GM21447 (cell line): Measurements from ENCODE around the gene AK5.

ENCODE experiments used
- ATAC-seq: cut with Tn5 transposase; IDR thresholded peaks from one replicate; pipeline ENCODE4 v1.9.1; 2021; ENCODE audit not compliant: unreplicated experiment

The AK5 gene

GRCh38 chr1:77350012-77350770 is 68.4 kb downstream of the AK5 start:
- no peak for ATAC-seq

DNA sequence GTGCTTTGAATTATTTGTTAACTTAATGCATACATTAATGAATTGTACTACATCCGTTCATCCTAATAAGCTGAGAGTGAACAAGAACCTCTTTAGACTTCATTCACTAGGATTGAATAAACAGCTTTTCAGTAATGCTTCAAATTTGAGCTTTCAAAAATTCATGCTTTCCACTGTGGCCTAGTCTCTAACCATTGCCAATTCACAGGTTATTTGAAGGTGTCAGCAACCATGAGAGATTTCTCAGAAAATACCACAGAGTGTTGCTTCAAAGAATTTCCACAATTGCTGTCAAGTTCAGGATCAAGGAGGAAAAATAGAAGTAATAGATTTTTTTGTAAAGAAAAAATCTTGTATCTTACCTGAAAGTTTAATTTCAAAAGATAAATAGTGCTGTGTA is 72.7 kb downstream of the AK5 start:
- ATAC-seq = no peak

DNA sequence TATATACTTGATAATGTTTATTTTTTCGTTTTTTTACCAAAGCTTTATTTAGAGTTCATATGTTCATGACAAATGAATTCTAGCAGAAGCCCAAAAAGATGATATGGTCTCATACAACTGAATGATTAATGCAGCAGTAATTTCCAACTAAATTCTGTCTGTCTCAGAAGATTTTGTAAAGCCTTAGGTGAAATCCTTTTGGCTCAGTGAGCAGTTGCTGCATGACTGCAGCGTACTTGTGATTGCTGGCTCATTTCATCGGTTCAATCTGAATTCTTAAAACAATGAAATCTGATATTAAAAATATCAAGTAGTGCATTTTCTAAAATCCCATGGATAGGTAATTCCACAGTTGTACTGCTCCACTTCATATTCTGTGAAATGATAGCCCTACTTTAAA is 73.2 kb downstream of the AK5 start:
- ATAC-seq = no peak

GRCh38 chr1:77356136-77356535 is 74.3 kb downstream of the AK5 start:
- ATAC-seq = no peak

GRCh38 chr1:77360256-77360655 is 78.4 kb downstream of the AK5 start:
- no peak for ATAC-seq

DNA sequence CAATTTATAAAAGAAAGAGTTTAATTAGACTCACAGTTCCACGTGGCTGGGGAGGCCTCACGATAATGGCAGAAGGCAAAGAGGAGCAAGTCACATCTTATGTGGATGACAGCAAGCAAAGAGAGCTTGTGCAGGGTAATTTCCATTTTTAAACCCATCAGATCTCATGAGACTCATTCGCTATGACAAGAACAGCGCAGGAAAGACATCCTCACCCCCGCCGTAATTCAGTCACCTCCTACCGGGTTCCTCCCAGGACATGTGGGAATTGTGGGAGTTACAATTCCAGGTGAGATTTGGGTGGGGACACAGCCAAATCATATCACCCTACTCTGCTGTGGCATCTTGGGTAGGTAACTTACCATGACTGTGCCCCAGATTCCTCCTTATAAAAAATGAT is 79.8 kb downstream of the AK5 start:
- ATAC-seq = no peak

DNA sequence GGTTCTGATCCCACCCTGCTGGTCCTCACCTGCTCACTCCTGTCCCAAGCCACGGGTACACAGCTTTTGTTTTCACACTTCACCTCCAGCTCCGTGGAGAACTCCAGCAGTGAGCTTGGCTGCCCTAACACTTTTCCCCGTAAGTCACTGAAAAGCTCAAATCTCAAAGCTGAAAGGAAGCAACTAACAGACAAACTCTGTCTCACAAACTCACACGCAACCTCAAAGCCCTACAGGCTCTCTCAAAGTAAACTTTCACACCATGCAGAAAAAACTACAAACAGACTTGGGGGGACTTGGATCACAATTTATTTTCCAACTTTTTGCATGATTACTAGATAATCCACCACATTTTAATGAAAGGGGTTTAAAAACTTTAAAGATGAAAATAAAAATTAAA is 88.3 kb downstream of the AK5 start:
- ATAC-seq = no peak

DNA sequence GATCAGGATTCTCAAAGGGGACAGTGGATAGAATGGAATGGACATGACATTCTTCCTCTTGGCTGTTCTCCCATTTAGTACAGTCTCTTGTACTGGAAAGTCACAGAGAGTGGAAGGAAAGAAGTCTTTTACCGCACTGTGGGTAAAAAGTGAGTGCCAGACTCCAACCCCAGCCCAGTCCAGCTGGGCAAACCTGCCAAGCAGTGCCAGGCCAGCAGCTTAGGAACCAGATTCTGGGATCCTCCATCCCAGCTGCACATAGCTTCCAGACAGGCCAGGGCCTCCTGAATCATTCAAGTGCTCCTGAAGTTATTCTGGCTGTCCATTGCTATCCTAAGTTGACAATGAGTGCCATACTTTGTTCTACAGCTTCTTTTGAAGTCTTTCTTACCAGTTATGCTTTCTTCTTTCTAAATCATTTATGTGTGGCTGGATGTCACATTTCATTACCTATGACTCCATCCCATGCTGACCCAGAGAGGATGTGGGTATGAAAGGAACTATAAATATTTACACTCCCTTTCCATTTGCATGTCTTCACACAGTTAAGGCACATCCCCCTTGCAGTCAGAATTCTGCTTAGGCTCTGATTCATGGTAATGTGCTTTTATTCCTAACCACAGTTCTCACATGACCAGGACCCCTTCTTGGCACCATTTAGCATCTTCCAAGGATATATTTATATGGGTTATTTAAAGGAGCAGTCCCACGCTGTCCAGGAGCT is 88.9 kb downstream of the AK5 start:
- no peak for ATAC-seq

DNA sequence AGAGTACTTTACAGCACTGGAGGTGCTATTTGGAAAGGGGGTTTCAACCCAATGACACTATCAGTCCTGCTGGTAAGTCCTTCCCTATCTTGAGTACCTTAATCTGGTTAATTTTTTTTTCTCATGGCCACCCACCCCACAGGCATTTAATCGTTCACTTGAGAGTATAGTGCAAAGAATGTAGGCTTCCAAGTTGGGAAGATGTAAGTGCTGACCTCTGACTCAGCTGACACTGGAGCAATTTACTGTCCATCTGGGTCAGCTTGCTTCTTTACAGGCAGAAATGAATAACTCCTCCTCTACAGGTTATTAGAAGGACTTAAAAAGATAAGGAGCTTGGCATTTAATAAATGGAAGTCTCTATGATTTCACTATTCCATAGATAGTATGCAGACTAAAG is 89.6 kb downstream of the AK5 start:
- ATAC-seq = no peak

GRCh38 chr1:77373702-77374101 is 91.9 kb downstream of the AK5 start:
- ATAC-seq = no peak

DNA sequence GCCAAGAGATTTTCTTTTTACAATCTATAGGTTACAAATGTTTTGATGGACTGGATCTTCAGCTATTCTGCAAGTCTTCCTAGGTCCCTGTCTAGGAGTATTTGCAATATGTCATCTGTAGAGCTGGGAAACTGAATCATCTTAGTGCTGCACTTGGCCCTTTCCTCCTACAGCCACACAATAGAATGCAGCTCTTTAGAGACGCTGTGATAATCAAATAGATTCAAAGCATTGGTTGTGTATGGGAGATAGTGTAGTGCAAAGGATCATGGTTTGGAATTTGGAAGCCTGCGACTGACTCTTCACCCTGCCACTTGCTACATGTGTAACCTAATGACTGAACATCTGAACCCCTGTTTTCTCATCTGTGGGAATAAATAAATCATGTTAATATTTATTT is 93.7 kb downstream of the AK5 start:
- no peak for ATAC-seq

DNA sequence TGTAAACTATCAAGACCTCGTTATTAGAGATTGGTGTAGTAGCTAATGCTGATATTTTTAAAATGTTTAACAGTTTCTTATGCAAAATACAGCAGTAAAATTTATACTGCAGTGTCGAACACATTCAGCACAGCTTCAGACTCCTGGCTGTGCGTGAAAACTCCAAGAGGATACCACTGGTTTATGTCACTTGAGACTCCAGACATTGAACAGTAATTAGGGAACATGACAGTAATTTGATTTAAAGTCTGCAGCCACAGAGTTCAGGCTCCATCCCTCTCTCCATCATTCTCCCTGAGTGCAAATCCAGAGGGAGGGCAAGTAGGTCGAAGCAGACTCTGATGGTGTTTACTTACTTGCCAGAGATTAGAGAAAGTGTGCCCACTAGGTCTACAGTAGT is 94.2 kb downstream of the AK5 start:
- no peak for ATAC-seq

GRCh38 chr1:77378723-77379535 is 97.1 kb downstream of the AK5 start:
- no peak for ATAC-seq

DNA sequence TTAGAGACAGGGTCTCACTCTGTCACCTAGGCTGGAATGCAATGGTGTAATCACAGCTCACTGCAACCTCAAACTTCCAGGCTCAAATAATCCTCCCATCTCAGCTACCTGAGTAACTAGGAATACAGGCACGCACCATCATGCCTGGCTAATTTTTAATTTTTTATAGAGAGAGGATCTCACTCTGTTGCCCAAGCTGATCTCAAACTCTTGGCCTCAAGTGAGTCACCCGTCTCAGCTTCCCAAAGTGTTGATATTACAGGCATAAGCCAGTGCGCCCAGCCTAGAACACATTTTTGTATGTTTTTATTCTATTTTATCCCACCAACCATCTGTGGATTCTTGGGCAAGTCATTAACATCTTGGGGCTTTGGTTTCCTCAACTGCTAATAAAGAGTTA is 100.5 kb downstream of the AK5 start:
- ATAC-seq = no peak

- ATAC-seq = no peak
Observed at GRCh38 chr1:77383236-77383635, 101.4 kb downstream of the AK5 start.

DNA sequence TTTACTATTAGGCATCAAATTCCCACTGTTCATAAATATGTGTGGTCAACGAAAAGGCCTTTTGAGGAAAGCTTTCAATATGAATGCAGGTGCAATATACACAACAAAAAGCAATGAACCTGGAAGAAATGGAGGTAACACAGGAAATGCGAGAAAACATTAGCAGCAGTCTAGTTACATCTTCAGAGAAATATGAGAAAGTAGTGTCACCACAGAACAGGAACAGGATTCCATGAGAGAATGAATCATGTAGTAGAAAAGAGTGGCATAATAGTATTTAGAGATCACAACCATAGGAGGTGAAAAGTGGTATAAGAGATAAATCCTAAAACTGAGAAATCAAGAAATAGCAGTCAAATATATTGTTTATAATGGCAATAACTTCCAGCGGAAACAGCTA is 103.7 kb downstream of the AK5 start:
- ATAC-seq = no peak

GRCh38 chr1:77386276-77386675 is 104.5 kb downstream of the AK5 start:
- ATAC-seq = no peak

- no peak for ATAC-seq
Observed at GRCh38 chr1:77387553-77387952, 105.7 kb downstream of the AK5 start.

- ATAC-seq = no peak
Observed at GRCh38 chr1:77388661-77389060, 106.8 kb downstream of the AK5 start.

GRCh38 chr1:77392486-77392885 is 110.7 kb downstream of the AK5 start:
- no peak for ATAC-seq

GRCh38 chr1:77394166-77394565 is 112.3 kb downstream of the AK5 start:
- no peak for ATAC-seq

- ATAC-seq = no peak
Observed at GRCh38 chr1:77395051-77395450, 113.2 kb downstream of the AK5 start.
